ENCODE measurements around the gene SNX4. TPM values are rescaled to one million over a fixed set of nuclear protein-coding genes. Genes with fewer than 3 reads are reported as not detected.

SNX4 gene
- total and polyA plus RNA-seq, 2 of the 4 experiments (the other 2 are of a cell fraction), result 10.7 to 25.6 TPM

GRCh38 chr3:125431391-125431790 lies 88.6 kb downstream of the SNX4 start:
- WGBS, 2 experiments (ENCODE audit: extremely low coverage in 2 of 2, insufficient read length in 1 of 2), result no CpG with 5 or more reads among the region's 2 CpGs
- no peaks in the 10 kb centered on the region for H3K36me3 ChIP-seq (ENCODE audit: control insufficient read depth, insufficient read depth, low read length)
- peaks cover 3% of the 10 kb centered on the region; the same call in 1 of the 2 replicates for H3K9me3 ChIP-seq (ENCODE audit: control insufficient read depth, insufficient read depth, low read length)
- no peak overlapping the region for H4K5ac ChIP-seq (ENCODE audit: low read depth, low read length)
- no peak overlapping the region for H3K56ac ChIP-seq (ENCODE audit: extremely low read depth, insufficient read depth, low read length)
- peak; percentile 72 for DNase-seq
- no peak overlapping the region for H4K91ac ChIP-seq (ENCODE audit: insufficient read depth, low read depth, low read length)
- no peak overlapping the region for H2AK9ac ChIP-seq (replicated peaks; ENCODE audit: low read depth, low read length, poor library complexity)
- H3K4ac ChIP-seq (ENCODE audit: low read depth, low read length), result peak overlapping the region; percentile 67; the same call in 1 of the 2 replicates
- peak overlapping the region; percentile 47; the same call in 1 of the 3 replicates for H2BK15ac ChIP-seq (ENCODE audit: low read depth, low read length)
- H3K14ac ChIP-seq (replicated peaks; ENCODE audit: low read depth, low read length), result no peak overlapping the region
- H3K4me2 ChIP-seq (ENCODE audit: low read depth, low read length), result no peak overlapping the region
- H3K23ac ChIP-seq (ENCODE audit: low read depth, low read length), result peak overlapping the region; percentile 55; the same call in 1 of the 2 replicates
- ATAC-seq (ENCODE audit: low read depth), result peak; percentile 58
- no peak overlapping the region for H2BK20ac ChIP-seq (ENCODE audit: low read depth, low read length)
- BruUV-seq (replicated peaks), result no TSS peak
- no peaks in the 10 kb centered on the region for H4K20me1 ChIP-seq (ENCODE audit: insufficient read depth, low read length)
- in situ Hi-C loops (cut with MboI; ENCODE audit: low sequenced_read_pairs), result loop anchor here (10.0 kb wide), 3 partner anchors 387 to 667 kb away; no protein-coding TSS in a partner anchor
- TF ChIP-seq MAZ (IDR thresholded peaks at IDR 0.05; ENCODE audit: borderline replicate concordance, low read depth, low read length), result no peak
- TF ChIP-seq RAD21 (IDR thresholded peaks at IDR 0.05; ENCODE audit: low read length), result no peak
- TF ChIP-seq CEBPB (IDR thresholded peaks at IDR 0.05; ENCODE audit: low read depth, low read length), result no peak
- TF ChIP-seq MAFK (IDR thresholded peaks at IDR 0.05; ENCODE audit: low read depth, low read length), result no peak
- no peak for TF ChIP-seq NFE2L2 (IDR thresholded peaks at IDR 0.05; ENCODE audit: low read depth, low read length)
- TF ChIP-seq RCOR1 (IDR thresholded peaks at IDR 0.05; ENCODE audit: insufficient replicate concordance, low read length), result no peak
- TF ChIP-seq ELK1 (IDR thresholded peaks at IDR 0.05; ENCODE audit: borderline replicate concordance, low read depth, low read length), result no peak
- H3K27me3 ChIP-seq (ENCODE audit: control insufficient read depth, insufficient read depth, low read length), result no peaks in the 10 kb centered on the region
- no peak overlapping the region for H3K18ac ChIP-seq (ENCODE audit: low read depth, low read length)
- no peak overlapping the region for H3K27ac ChIP-seq (ENCODE audit: insufficient read depth, low read length)
- dilution Hi-C loops (cut with HindIII; ENCODE audit: low sequenced_read_pairs, unreplicated experiment), result no loop called here
- peak overlapping the region; percentile 61 for H2BK5ac ChIP-seq (ENCODE audit: low read depth, low read length, poor library complexity, severe bottlenecking)
- H3K9ac ChIP-seq (ENCODE audit: low read depth, low read length), result no peak overlapping the region
- intact Hi-C loops (cut with micrococcal nuclease), result loop anchor here (10.0 kb wide), 1 partner anchor 197 kb away; no protein-coding TSS in a partner anchor
- no peaks in the 10 kb centered on the region; the same call in 1 of the 2 replicates for H3K9me1 ChIP-seq (ENCODE audit: insufficient read depth, low read length)
- no peaks in the 10 kb centered on the region for H3K79me1 ChIP-seq (ENCODE audit: low read depth in 1 of 2, low read length in 2 of 2)
- CTCF ChIA-PET, result no interaction called here
- H3K4me1 ChIP-seq (ENCODE audit: control insufficient read depth, insufficient read depth, low read length), result peaks cover 7% of the 10 kb centered on the region
- POLR2A ChIA-PET (ENCODE audit: unreplicated experiment), result no interaction called here
- H2BK120ac ChIP-seq (ENCODE audit: low read depth, low read length), result peak overlapping the region; percentile 43; the same call in 1 of the 2 replicates
- H3K4me3 ChIP-seq (ENCODE audit: insufficient read depth, low read depth, low read length), result no peak overlapping the region
- H2AK5ac ChIP-seq (ENCODE audit: low read depth, low read length), result no peak overlapping the region
- 0 out of 4 replicates have a peak overlapping the region, but pooled peaks of 1 of the 2 experiments have one; percentile 59 for H4K8ac ChIP-seq (ENCODE audit: low read depth in 2 of 2, low read length in 2 of 2)
- no peak overlapping the region for H2AFZ ChIP-seq (replicated peaks; ENCODE audit: low read length, poor library complexity)
